Fibroblast of peridontal ligament (primary cell): ENCODE results near the gene APOE.
"Not testable (repeated sequence)": the region's sequence is repeated elsewhere in the genome, so short reads cannot be mapped to it uniquely, and the experiment has no call there.

ENCODE experiments used
- DNase-seq: peaks from one replicate; pipeline ENCODE4 v3.0.0-alpha.2; 2010; ENCODE audit errors: extremely low read depth

Gene APOE

GRCh38 chr19:44884566-44884965 lies 21.0 kb upstream of the APOE start:
- DNase-seq = no peak

- no peak for DNase-seq
These were observed 19.5 kb upstream of the APOE start for GRCh38 chr19:44886141-44886540.

- no peak for DNase-seq
These were observed 17.9 kb upstream of the APOE start for GRCh38 chr19:44887648-44888047.

GRCh38 chr19:44888335-44888734 lies 17.3 kb upstream of the APOE start:
- not testable (repeated sequence) for DNase-seq

GRCh38 chr19:44889830-44890365 lies 15.7 kb upstream of the APOE start:
- DNase-seq = no peak

GRCh38 chr19:44890366-44891015 lies 15.1 kb upstream of the APOE start:
- DNase-seq = peak; percentile 100

GRCh38 chr19:44891016-44891882 lies 14.3 kb upstream of the APOE start, which contains the start of gene TOMM40:
Gene TOMM40, plus strand, starts transcription at chr19:44891254. Its CDS starts 162 bp downstream, at chr19:44891416.
- DNase-seq = peak; percentile 100

GRCh38 chr19:44892932-44893331 lies 12.7 kb upstream of the APOE start:
- DNase-seq = no peak

- DNase-seq = no peak
These were observed 12.1 kb upstream of the APOE start for GRCh38 chr19:44893332-44894051.

GRCh38 chr19:44894052-44894400 lies 11.6 kb upstream of the APOE start:
- DNase-seq = no peak

- no peak for DNase-seq
These were observed 10.7 kb upstream of the APOE start for GRCh38 chr19:44894946-44895345.

- DNase-seq = no peak
These were observed 7.8 kb upstream of the APOE start for GRCh38 chr19:44897835-44898234.

- no peak for DNase-seq
These were observed 5.0 kb upstream of the APOE start for GRCh38 chr19:44900328-44901244.

GRCh38 chr19:44903216-44903601 lies 2.4 kb upstream of the APOE start:
- no peak for DNase-seq

- peak; percentile 65 for DNase-seq
These were observed 1.8 kb upstream of the APOE start for GRCh38 chr19:44903602-44904425.

GRCh38 chr19:44904426-44904994 lies 1.1 kb upstream of the APOE start:
- no peak for DNase-seq

- no peak for DNase-seq
These were observed 2.0 kb downstream of the APOE start for GRCh38 chr19:44907613-44908012.

- DNase-seq = no peak
These were observed 2.7 kb downstream of the APOE start for GRCh38 chr19:44908074-44908835.

GRCh38 chr19:44908836-44909261 lies 3.3 kb downstream of the APOE start:
- no peak for DNase-seq
